ENCODE results near the gene YIPF5. TPM values are rescaled to one million over a fixed set of nuclear protein-coding genes. Genes with fewer than 3 reads are reported as not detected.

Gene YIPF5
- total RNA-seq, 3 donors from 2014 or later: 30.5 to 50.4 (median 49.9) TPM

DNA sequence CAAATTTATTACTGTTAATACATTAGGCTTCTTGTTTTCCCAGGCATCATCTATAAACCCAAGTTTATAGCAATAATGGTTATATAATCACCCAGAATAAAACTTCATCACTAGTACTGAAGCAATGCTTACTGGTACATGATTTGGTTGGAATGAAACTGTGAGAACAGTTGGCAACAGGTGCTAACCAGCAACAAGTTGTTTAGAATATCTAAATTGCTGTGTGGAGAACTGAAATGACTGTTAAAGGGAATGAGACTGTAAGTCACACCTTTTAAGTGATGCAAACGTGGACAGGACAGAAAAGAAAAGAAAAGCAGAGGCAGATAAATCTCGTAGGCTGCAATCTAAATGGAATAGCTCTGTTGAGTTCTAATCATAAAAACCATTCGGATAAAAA, 2.5 kb downstream of the YIPF5 start:
- intact Hi-C loops (cut with DNase I; ENCODE audit: low total_unique reads): no loop called here
- H3K4me1 ChIP-seq: no peaks in the 10 kb centered on the region
- no peaks in the 10 kb centered on the region for H3K36me3 ChIP-seq
- TF ChIP-seq POLR2A (IDR thresholded peaks at IDR 0.05): no peak
- TF ChIP-seq, protein P1, sequence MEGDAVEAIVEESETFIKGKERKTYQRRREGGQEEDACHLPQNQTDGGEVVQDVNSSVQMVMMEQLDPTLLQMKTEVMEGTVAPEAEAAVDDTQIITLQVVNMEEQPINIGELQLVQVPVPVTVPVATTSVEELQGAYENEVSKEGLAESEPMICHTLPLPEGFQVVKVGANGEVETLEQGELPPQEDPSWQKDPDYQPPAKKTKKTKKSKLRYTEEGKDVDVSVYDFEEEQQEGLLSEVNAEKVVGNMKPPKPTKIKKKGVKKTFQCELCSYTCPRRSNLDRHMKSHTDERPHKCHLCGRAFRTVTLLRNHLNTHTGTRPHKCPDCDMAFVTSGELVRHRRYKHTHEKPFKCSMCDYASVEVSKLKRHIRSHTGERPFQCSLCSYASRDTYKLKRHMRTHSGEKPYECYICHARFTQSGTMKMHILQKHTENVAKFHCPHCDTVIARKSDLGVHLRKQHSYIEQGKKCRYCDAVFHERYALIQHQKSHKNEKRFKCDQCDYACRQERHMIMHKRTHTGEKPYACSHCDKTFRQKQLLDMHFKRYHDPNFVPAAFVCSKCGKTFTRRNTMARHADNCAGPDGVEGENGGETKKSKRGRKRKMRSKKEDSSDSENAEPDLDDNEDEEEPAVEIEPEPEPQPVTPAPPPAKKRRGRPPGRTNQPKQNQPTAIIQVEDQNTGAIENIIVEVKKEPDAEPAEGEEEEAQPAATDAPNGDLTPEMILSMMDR (IDR thresholded peaks at IDR 0.05): no peak
- TF ChIP-seq POLR2AphosphoS5 (IDR thresholded peaks at IDR 0.05): no peak
- no peaks in the 10 kb centered on the region for H3K9me3 ChIP-seq
- no peak overlapping the region for H3K4me3 ChIP-seq
- H3K27me3 ChIP-seq: no peaks in the 10 kb centered on the region
- no peak for DNase-seq (ENCODE audit: low spot score in 2 of 2)
- no peak overlapping the region for H3K27ac ChIP-seq

DNA sequence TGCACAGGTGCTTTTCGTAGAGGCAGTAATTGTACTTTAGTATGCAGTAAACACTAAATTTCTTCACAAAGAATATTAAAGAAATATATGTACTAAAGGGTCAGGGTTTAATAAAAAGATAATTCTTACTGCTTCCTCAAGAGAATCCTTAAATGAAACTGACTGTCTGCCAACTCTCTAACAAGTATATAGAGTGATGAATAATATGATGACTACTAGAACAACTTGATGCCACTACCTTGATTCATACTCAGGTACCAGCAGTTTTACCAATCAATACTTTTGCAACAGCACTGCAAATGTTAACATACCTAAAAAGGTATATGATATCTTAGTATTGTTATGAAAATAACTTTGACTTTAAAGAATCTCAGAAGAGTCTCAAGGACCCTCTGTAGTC, 3.8 kb downstream of the YIPF5 start:
- DNase-seq (ENCODE audit: low spot score in 2 of 2): no peak
- no peaks in the 10 kb centered on the region for H3K4me1 ChIP-seq
- no peak overlapping the region for H3K27ac ChIP-seq
- H3K9me3 ChIP-seq: no peaks in the 10 kb centered on the region
- no peaks in the 10 kb centered on the region for H3K27me3 ChIP-seq
- no peaks in the 10 kb centered on the region for H3K36me3 ChIP-seq
- intact Hi-C loops (cut with DNase I; ENCODE audit: low total_unique reads): no loop called here
- TF ChIP-seq, protein P1 (IDR thresholded peaks at IDR 0.05): no peak
- TF ChIP-seq POLR2A (IDR thresholded peaks at IDR 0.05) (no peak), POLR2AphosphoS5 (IDR thresholded peaks at IDR 0.05) (no peak)
- H3K4me3 ChIP-seq: no peak overlapping the region

DNA sequence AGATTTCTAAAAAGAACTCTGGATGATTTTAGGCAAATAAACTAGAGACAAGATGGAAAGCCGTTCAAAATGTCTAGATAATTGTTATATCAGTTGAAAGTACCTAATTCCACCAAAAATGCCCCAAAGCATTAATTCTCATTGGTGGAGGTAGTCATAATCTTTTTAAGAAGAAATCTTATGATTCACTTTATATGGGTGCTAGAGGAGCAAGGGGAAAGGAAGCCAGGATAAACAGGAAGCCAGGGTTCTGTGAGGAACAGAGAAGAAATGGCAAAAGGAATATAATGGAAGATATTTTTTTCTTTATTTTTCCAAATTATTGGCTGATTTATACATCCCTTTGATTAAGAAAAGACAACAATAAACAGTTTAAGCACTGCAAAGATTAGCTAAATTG, 7.8 kb downstream of the YIPF5 start:
- Histone ChIP-seq H3K27me3 (no peaks in the 10 kb centered on the region), H3K27ac (no peak overlapping the region), H3K36me3 (no peaks in the 10 kb centered on the region), H3K4me1 (no peaks in the 10 kb centered on the region), H3K9me3 (no peaks in the 10 kb centered on the region), H3K4me3 (no peak overlapping the region)
- intact Hi-C loops (cut with DNase I; ENCODE audit: low total_unique reads): no loop called here
- TF ChIP-seq POLR2AphosphoS5 (IDR thresholded peaks at IDR 0.05) (no peak), POLR2A (IDR thresholded peaks at IDR 0.05) (no peak)
- TF ChIP-seq, protein P1 (IDR thresholded peaks at IDR 0.05): no peak
- DNase-seq (ENCODE audit: low spot score in 2 of 2): no peak

DNA sequence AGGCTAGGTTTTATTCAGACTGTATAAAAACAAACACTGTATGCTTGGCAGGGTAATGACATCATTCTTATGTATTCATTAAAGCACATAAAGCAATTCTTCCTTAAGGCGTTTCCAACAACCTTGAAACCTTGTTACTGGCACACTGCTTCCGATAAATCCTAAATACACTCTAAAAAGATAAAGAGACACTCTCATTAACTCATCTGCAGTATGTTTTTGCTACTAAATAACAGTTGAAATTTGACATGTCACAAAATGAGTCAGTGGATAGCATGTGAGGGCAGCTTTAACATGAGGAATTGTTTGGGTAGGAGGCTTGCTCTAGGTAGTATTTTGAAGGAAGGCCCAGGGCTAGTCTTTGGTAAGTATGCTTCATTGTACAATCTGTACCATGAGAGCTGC, 13.7 kb downstream of the YIPF5 start:
- DNase-seq (ENCODE audit: low spot score in 2 of 2): no peak
- no peaks in the 10 kb centered on the region for H3K27me3 ChIP-seq
- H3K36me3 ChIP-seq: no peaks in the 10 kb centered on the region
- TF ChIP-seq POLR2A (IDR thresholded peaks at IDR 0.05) (no peak), POLR2AphosphoS5 (IDR thresholded peaks at IDR 0.05) (no peak)
- TF ChIP-seq, protein P1 (IDR thresholded peaks at IDR 0.05): no peak
- H3K4me3 ChIP-seq: no peak overlapping the region
- no peaks in the 10 kb centered on the region for H3K9me3 ChIP-seq
- intact Hi-C loops (cut with DNase I; ENCODE audit: low total_unique reads): no loop called here
- no peaks in the 10 kb centered on the region for H3K4me1 ChIP-seq
- H3K27ac ChIP-seq: no peak overlapping the region

DNA sequence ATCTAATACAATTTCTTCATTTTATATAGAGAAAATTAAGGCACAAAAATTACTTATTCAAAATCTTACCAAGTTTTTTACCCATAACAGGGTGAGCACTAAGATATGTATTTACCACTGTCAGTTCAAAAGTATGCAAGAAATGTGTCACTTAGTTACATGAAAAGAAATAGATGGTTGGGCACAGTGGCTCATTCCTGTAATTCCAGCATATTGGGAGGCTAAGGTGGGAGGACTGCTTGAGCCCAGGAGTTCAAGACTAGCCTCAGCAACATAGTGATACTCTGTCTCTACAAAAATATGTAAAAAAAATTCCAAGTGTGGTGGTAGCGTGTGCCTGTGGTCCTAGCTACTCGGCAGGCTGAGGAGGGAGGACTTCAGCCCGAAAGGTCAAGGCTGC, 19.4 kb downstream of the YIPF5 start:
- Histone ChIP-seq H3K36me3 (no peaks in the 10 kb centered on the region), H3K9me3 (no peaks in the 10 kb centered on the region), H3K27ac (no peak overlapping the region), H3K27me3 (no peaks in the 10 kb centered on the region), H3K4me3 (no peak overlapping the region), H3K4me1 (no peaks in the 10 kb centered on the region)
- TF ChIP-seq POLR2A (IDR thresholded peaks at IDR 0.05) (no peak), POLR2AphosphoS5 (IDR thresholded peaks at IDR 0.05) (no peak)
- TF ChIP-seq, protein P1 (IDR thresholded peaks at IDR 0.05): no peak
- DNase-seq (ENCODE audit: low spot score in 2 of 2): no peak
- intact Hi-C loops (cut with DNase I; ENCODE audit: low total_unique reads): no loop called here

Measured in breast epithelium (tissue), 4 donors.